Right cardiac atrium (tissue), 5 donors: ENCODE measurements around the gene UNC79. TPM values are rescaled to one million over a fixed set of nuclear protein-coding genes. Genes with fewer than 3 reads are reported as not detected.

Experiments
- ATAC-seq, 2 donors: fragments of 200-7000 bp; cut with Tn5 transposase; one replicate each; pipeline versions ENCODE4 v1.8.0 to v1.9.1; 2020; ENCODE audit warnings: moderate library complexity in 2 of 2, mild to moderate bottlenecking in 1 of 2
- DNase-seq, 3 donors: peaks; one replicate each; pipeline ENCODE4 v3.0.0-alpha.2; 2020
- H3K27ac ChIP-seq: one replicate; pipeline ENCODE4 v1.5.1; 2013; ENCODE audit warnings: mild to moderate bottlenecking, low read length, control low read depth, moderate library complexity
- H3K27me3 ChIP-seq: one replicate; pipeline ENCODE4 v1.6.1; 2013; ENCODE audit not compliant: control insufficient read depth, insufficient read depth
- H3K4me1 ChIP-seq: one replicate; pipeline ENCODE4 v1.6.1; 2013; ENCODE audit warnings: low read length; ENCODE audit not compliant: control insufficient read depth, insufficient read depth
- H3K4me3 ChIP-seq: one replicate; pipeline ENCODE4 v1.5.1; 2013; ENCODE audit warnings: low read length, control low read depth
- H3K9me3 ChIP-seq: one replicate; pipeline ENCODE4 v1.6.1; 2013; ENCODE audit warnings: low read length; ENCODE audit not compliant: control insufficient read depth
- WGBS: extraction: QIAGEN DNeasy Blood & Tissue Kit; methylation state at CpG from one replicate; pipeline ENCODE4 v1.1.7; 2013; 5-methylcytosine and 5-hydroxymethylcytosine counted together
- intact Hi-C, 4 donors: fragments of 100-400 bp; cut with DNase I; formaldehyde crosslinking; loops; one replicate each; pipeline versions ENCODE4 v1.11.0 to v1.14.0; 2022 to 2023
- polyA plus RNA-seq: library from polyadenylated mRNA; stranded (reverse); fragments of 200-250 nt; gene quantifications from one replicate; pipeline ENCODE4 v1.2.3, GENCODE V29; 2013
- total RNA-seq, 4 donors: library from RNA; stranded (reverse); fragmentation: NEBNext Ultra II Directional; extraction: Animal tissue kit (Norgen Biotek cat#: 25700); gene quantifications; one replicate each; pipeline ENCODE4 v1.2.1, GENCODE V29; 2021
- donor health status: healthy with polysubstance abuse.
- donor health status: DM: no; HTN: yes; CAD: no.
- donor health status: DM: no; HTN: no; CAD: no.
- donor health status: DM: no; HTN: yes; CAD: no; lungs with severe emphysema.
- donor health status: DM: yes; HTN: yes; CAD: no.

The UNC79 gene
- total and polyA plus RNA-seq, 5 donors: 0.16 to 0.40 (median 0.22) TPM

DNA sequence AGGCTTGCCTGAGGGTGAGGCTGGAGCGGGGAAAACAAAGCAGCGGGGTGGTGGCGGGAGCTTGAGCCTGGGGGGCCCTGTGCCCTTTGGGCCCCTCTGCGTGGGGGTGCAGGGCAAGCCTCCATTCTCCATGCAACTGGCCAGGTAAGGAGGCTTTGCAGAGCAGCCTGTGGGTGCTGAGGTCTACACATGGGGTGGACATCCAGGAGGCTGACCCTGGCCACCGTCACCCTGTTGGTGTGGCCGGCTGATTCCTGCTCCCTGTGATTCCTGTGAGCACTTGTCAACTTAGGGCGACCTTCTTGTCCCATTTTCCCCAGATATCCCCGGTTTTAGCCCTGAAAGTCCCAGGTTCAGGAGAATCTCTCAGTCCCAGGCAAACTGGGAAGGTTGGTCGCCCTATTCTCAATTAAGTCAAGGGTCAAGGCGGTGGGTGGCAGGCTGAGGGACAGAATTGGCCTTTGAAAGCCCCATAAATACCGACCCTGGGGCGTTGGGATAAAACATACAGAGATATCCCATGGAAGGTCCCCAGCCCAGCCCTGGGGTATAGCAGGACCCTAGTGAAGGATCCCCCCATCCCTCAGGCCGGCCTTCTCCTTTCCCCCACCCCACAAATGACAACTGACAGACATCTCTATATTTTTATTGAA is 287.1 kb downstream of the UNC79 start:
- Histone ChIP-seq H3K27me3 (no peaks in the 10 kb centered on the region), H3K4me3 (no peak overlapping the region), H3K27ac (no peak overlapping the region), H3K9me3 (no peaks in the 10 kb centered on the region), H3K4me1 (no peaks in the 10 kb centered on the region)
- DNase-seq (no peak), ATAC-seq (no peak)
- 85% methylated on average over 13 of the region's 13 CpGs for WGBS
- intact Hi-C loops: no loop called here

DNA sequence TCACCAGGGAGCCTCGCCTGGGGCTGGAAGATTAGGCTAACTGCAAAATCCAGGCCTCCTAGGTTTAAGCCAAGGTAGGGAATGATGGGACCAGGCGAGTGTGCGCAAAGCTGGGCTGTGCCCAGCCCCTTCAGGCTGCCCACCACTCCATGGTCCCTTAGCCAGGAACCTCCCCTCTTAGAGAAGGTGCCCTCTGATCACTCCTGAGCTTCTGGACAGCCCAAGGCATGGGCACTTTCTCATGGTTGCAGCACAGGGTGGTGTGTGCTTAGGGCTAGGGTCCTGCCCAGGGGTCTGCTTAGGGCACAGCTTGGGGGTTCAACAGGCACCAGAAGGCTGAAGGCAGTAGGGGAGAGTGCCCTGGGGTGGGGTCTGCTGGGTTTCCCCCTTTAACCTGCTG is 288.5 kb downstream of the UNC79 start:
- Histone ChIP-seq H3K4me3 (no peak overlapping the region), H3K9me3 (no peaks in the 10 kb centered on the region), H3K27ac (no peak overlapping the region), H3K4me1 (no peaks in the 10 kb centered on the region), H3K27me3 (no peaks in the 10 kb centered on the region)
- ATAC-seq (no peak), DNase-seq (no peak)
- intact Hi-C loops: no loop called here
- 89% methylated on average over 3 of the region's 3 CpGs for WGBS

DNA sequence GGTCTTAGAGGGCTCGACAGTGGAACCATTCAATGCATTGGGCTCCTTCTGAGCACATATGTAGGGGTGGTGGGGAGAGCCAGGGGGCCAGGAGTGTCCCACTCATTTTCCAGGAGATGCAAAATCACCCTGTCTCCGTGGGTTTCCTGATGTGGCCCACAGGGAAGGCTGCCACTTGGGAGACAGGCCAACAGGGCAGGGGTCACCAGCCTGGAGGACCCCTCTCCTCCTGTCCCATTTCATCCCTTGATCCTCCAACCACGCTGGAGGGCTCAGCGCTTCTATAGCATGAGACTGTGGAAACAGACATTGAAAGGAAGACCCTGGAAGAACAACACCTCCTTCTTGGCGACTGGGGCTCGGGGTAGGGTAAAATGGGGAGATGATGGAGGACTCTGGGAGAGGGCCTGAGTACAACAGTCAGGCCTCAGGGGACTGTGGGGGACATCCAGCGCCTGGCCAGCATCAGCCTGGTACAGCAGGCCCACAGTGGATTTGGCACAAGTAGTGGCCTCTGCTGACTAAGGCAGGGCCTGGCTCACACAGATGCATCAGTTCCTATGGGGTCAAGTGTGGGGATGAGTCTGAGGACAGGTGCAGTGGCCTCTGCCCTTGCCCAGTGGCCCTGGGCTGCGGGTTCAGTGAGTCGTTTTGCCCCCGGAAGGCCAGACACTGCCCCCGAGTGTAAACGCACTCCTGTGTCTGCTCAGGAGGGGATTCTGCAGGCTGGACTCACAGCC is 289.5 kb downstream of the UNC79 start:
- intact Hi-C loops: no loop called here
- H3K9me3 ChIP-seq: no peaks in the 10 kb centered on the region
- DNase-seq (no peak), ATAC-seq (no peak)
- H3K27me3 ChIP-seq: no peaks in the 10 kb centered on the region
- WGBS: 82% methylated on average over 12 of the region's 12 CpGs
- no peak overlapping the region for H3K27ac ChIP-seq
- no peak overlapping the region for H3K4me3 ChIP-seq
- no peaks in the 10 kb centered on the region for H3K4me1 ChIP-seq

DNA sequence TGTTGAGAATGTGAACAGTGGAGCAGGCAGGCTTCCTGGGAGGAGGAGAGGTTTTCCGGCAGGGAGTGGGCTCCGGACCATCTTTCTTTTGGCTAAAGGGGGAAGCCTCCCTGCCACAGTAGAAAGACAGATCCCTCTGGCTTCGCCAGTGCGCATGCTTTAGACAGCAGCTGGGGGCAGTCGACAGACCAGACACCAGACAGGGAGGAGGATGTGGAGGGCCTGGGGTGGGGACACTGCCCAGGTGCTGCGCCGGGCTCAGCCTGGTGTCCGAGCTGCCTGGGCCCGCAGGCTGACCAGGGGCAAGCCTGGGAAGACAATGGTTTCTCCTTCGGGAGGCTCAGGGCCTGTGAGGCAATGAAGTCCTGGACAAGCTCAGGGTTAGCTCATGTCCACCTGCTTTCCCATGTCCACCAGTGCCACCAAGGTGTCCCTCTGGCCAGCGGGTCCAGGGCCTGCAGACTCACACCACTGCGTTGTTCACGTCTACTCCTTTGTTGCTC is 290.3 kb downstream of the UNC79 start:
- DNase-seq: no peak
- H3K4me1 ChIP-seq: no peaks in the 10 kb centered on the region
- no peaks in the 10 kb centered on the region for H3K9me3 ChIP-seq
- intact Hi-C loops: no loop called here
- ATAC-seq: peak in 1 of 2 donors; percentile 8
- no peak overlapping the region for H3K27ac ChIP-seq
- no peaks in the 10 kb centered on the region for H3K27me3 ChIP-seq
- 84% methylated on average over 13 of the region's 13 CpGs for WGBS
- H3K4me3 ChIP-seq: no peak overlapping the region

DNA sequence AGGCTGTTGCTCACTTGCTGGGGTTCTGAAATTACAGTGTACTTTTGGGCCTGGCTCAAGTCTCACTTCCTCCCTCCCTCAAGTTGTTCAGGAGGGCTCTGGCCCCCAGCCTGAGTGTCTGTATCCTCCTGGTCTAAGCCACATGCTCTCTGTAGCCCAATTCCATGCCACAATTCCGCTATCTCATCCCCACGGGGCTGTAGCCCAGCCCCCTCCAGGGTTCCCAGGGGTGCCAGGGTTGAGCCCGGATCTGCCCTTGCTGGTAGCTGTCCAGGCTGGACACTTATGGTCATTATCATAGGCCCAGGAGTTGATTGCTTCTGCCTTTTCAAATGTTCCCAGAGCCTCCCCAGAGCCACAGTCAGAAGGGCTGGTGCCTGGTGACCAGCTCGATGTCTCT is 292.3 kb downstream of the UNC79 start:
- ATAC-seq (no peak), DNase-seq (no peak)
- 68% methylated on average over 4 of the region's 4 CpGs for WGBS
- H3K27me3 ChIP-seq: no peaks in the 10 kb centered on the region
- no peaks in the 10 kb centered on the region for H3K4me1 ChIP-seq
- intact Hi-C loops: no loop called here
- H3K4me3 ChIP-seq: no peak overlapping the region
- H3K9me3 ChIP-seq: no peaks in the 10 kb centered on the region
- no peak overlapping the region for H3K27ac ChIP-seq

DNA sequence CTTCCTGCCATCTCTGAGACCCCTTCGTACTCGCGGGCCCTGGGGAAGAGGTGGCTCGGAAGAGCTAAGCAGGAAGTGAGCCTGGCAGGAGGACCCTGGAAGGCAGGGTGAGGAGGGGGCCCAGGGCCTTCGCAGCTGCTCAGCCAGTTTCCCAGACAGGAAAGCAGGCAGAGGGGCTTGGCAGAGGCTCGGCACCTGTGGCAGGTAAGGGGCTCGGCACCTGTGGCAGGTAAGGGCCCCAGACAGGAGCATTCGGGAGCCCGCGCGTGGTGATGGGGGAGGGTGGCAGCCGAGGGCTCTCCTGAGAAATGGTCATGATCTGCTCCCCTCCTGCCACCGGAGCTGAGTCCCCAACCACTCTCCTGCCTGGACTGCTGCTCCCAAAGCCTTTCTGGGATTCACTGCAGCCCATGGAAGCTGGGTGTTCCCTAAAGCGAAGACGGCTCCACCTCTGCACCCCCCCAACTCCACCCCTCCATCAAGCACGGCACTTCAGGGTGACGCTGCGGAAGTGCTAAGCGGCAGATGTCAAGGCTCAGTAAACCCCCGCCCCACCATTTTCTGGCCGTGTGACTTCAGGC is 294.4 kb downstream of the UNC79 start:
- DNase-seq: no peak
- intact Hi-C loops: no loop called here

DNA sequence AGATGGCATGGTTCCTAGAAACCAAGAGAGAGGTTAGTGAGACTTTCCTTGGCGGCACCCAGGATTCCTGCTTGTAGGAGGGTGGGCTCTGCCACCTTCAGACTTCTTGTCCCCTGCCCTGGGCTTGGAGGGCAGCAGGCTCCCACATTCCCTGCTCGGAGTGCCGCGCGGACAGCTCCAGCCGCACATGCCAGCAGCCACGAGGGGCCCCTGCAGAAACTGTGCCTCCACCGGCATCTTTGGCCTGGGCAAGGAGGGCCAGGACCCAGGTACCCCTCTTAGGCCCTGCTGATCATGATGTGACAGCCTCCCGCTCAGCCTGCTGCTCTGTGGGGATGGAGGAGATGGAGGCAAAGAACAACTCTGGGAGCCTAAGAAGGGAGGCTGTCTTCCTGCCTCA is 295.3 kb downstream of the UNC79 start:
- 91% methylated on average over 9 of the region's 9 CpGs for WGBS
- H3K27ac ChIP-seq: no peak overlapping the region
- no peaks in the 10 kb centered on the region for H3K27me3 ChIP-seq
- no peaks in the 10 kb centered on the region for H3K4me1 ChIP-seq
- no peak for ATAC-seq
- intact Hi-C loops: no loop called here
- peak in 1 of 3 donors; percentile 42 for DNase-seq
- no peaks in the 10 kb centered on the region for H3K9me3 ChIP-seq
- H3K4me3 ChIP-seq: no peak overlapping the region

More for the DNA sequence above, 294.4 kb downstream of the UNC79 start:
- Histone ChIP-seq H3K27ac (no peak overlapping the region), H3K27me3 (no peaks in the 10 kb centered on the region), H3K4me1 (no peaks in the 10 kb centered on the region), H3K4me3 (no peak overlapping the region), H3K9me3 (no peaks in the 10 kb centered on the region)
- 79% methylated on average over 21 of the region's 21 CpGs for WGBS
- no peak for ATAC-seq

DNA sequence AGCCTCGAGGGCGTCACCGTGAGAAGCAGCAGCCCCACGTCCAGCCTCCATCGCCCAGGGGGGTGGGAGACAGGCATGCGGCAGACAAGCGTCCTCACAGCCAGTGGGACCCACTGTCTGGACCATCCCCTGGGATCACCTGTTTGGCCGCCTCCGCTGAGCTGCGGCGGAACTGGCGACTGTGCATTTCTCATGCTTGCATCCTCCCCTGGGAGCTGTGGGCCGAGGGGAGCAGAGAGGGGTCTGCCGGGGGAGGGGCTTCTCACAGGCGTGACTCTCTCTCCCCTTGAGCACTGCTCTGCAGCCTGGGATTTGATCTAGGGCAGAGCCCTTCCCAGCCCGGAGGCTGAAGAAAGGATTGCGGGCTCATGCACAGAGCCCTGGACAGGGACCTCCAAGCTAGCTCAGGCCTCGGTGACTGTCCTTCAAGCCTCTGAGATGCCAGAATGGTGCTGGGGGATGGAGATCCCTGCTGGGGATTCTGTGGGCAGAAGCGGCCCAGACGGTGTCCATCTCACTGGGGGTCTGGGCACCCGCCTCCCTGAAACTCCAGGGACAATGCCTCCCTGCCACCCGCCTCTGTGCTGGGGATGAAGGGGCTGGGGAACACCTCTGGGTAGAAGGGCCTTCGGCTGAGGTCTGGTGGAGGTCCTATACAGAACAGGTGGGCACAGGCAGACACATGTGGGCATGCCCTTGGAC is 296.5 kb downstream of the UNC79 start:
- Histone ChIP-seq H3K4me1 (no peaks in the 10 kb centered on the region), H3K4me3 (no peak overlapping the region), H3K27me3 (no peaks in the 10 kb centered on the region), H3K9me3 (no peaks in the 10 kb centered on the region), H3K27ac (no peak overlapping the region)
- WGBS: 77% methylated on average over 23 of the region's 23 CpGs
- intact Hi-C loops: no loop called here
- ATAC-seq (no peak), DNase-seq (peak in 1 of 3 donors; percentile 18)

DNA sequence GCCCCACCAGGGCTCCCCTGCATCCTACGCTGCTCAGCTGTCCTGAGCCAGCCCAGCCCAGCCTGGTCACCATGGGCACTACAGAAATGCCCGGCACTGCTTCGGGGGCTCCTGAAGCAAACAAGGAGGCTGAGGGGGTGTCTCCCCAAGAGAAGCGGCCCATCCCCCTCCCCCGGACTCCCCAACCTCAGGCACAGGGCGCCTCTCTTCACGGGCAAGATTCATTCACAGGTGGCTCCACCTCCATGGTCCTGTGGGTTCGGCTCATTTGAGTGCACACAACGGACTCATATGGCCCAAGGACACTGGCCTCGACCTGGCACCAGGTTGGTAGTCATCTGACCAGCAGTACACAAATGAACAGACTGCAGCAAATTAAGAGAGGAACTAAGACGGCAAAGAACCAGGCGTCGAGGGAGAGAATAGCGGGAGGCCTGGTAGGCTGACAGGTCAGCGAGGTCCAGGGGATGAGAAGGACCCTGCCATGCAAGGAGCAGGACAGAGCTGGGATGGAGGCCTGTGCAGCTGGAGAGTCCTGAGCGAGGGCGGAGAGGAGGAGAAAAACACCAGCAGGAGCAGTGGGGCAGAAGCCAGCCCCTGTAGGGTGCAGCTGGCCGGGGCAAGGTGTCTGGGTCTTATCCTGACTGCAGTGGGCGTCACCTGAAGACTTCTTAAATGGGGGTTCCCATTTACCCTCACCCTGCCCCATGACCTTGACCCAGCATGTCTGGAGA is 297.3 kb downstream of the UNC79 start:
- no peak overlapping the region for H3K4me3 ChIP-seq
- H3K27ac ChIP-seq: no peak overlapping the region
- WGBS: 91% methylated on average over 19 of the region's 19 CpGs
- ATAC-seq (no peak), DNase-seq (peak in 1 of 3 donors; percentile 45)
- no peaks in the 10 kb centered on the region for H3K4me1 ChIP-seq
- no peaks in the 10 kb centered on the region for H3K27me3 ChIP-seq
- no peaks in the 10 kb centered on the region for H3K9me3 ChIP-seq
- intact Hi-C loops: no loop called here

DNA sequence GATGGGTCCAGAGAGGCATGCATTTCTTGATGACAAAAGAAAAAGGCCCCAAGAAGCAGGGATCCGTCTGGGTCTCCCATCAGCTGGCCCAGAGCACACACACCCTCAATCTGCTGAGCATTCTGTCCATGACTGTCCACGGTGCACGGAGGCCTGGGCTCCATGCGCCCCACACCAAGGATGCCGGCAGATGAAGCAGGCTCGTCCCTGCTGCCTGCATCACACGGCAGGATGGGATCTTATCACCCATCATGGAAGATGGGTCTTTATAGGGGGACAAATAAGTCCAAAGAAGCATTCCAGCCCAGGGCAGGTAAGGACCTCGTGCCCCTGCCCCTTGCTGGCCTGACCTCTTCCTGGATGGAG is 297.9 kb downstream of the UNC79 start:
- no peak overlapping the region for H3K27ac ChIP-seq
- H3K27me3 ChIP-seq: no peaks in the 10 kb centered on the region
- H3K9me3 ChIP-seq: no peaks in the 10 kb centered on the region
- no peak for ATAC-seq
- intact Hi-C loops: no loop called here
- H3K4me3 ChIP-seq: no peak overlapping the region
- DNase-seq: no peak
- H3K4me1 ChIP-seq: no peaks in the 10 kb centered on the region
- 88% methylated on average over 8 of the region's 8 CpGs for WGBS
